NCI-H524 treated with DMSO at 0.1 percent for 48 hours (cell line): ENCODE data around the gene VPS26C.
"Not testable (repeated sequence)": the region's sequence is repeated elsewhere in the genome, so short reads cannot be mapped to it uniquely, and the experiment has no call there.

Experiments used
- DNase-seq: peaks from one replicate; lab custom pipeline; 2025; lab: John Stamatoyannopoulos, UW

VPS26C gene

DNA sequence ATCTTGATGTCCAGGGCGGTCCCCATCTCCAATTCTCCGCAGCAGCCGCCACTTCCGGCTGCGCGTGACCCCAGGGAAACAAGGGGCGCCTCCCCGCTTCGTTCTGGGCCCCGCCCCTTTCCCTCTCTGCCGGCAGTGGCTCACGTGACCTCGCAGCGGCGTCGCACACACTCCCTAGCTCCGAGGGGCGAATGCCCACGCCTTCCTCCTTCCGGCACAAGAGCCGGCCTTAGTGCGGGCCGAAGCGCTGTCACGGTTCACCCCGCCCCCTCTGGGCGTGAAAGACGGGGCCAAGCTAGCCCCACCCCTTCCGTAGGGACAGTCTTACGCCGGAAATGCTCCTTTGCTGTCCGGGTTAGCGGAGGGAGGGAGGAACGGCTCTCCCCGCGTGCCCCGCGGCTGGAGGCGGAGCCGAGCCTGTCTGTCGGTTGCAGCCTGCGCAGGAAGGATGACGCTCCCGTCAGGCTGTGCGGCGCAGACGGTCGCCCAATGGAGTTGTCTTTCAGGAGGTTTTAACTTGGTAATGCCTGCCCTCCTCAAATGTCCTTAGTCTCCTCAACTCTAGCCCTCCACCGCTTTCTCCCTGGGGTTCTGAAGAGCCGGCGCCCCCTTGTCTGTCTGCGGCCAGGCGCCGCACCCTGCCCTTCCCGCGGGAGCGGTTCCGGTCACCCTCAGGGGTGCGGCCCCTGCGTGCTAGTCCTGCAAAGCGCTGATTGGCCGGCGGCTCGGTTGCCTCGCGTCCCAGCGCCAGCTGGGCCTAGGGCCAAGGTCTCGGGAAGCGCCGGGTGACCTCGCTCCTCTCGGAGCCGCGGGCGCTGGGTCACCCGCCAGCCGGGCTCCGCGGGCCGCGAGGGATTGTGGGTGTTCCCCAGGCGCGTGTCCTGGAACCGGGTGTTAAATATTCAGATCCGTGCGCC, at the start of gene VPS26C:
Gene VPS26C (minus strand): TSS at position 66 of the 917 bp plus-strand sequence. CDS start 40 bp downstream, at position 26.
- DNase-seq = peak; percentile 99

DNA sequence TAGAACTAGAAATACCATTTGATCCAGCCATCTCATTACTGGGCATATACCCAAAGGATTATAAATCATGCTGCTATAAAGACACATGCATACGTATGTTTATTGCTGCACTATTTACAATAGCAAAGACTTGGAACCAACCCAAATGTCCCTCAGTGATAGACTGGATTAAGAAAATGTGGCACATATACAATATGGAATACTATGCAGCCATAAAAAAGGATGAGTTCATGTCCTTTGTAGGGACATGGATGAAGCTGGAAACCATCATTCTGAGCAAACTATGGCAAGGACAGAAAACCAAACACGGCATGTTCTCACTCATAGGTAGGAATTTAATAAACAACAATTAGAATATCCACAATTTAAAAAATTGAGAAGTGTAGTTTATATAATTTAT, 48.9 kb upstream of the VPS26C start:
- not testable (repeated sequence) for DNase-seq

DNA sequence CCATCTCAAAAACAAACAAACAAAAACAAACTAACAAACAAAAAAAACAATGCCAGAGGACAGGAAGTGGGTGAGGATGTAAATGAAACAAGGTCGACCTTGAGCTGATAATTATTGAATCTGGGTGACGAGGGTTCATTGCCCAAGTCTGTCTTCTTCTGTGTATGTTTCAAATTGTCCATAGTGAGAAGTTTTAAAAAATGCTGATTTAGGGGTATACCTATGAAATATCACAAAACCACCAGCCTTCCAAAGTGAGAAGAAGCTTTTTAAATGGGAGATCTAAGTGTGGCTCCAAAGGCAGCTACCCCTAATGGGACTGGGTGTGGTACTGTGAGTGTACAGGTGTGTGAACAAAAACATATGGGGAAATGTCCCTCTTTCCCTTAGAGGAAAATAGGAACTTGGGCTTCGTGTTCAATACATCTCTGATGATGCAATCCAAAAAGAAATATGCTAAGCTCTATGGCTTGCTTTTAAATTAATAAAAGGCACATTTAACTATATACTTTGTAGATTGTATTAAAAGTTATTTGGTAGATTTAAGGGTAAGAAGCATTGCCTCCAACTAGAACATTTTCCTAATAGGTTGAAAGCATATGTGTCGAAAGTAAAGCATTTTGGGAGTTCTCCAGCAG, 33.1 kb upstream of the VPS26C start:
- no peak for DNase-seq

DNA sequence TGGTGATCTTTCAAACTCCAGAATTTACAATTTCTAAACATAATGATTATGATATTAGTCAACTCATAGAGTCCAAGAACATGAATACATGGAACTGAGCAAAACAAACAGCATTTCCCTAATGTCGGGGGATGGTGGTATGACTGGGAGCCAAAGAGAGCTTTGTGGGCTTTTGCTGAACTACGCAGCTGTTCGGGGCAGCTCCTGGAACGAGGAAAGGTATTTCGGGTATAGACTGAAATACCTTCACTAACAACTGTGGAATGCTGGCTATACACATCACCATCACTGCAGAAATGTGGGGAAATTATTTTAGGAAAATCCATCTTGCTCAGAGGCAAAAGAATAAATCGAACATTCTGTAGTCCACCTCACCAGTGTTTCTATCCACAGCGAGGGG, 30.2 kb upstream of the VPS26C start:
- DNase-seq = no peak

DNA sequence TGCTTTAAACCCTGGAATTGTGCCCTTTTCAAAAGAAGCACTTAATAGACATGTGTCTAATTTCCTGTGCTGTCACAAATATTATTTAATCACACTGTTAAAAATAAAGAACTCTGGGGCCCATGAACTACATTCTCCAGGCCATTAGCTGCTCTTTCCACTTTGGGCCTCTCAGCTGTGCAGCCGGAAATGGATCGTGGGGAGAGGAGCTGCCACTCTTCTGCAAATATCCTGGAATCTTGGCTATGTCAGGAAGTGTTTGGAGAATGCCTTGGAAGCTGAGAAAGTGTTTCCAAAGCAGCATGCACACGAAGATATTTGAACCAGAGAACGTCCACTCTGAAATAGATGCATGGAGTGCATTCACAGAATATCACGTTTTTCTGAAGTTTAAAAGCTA, 27.5 kb upstream of the VPS26C start:
- no peak for DNase-seq

DNA sequence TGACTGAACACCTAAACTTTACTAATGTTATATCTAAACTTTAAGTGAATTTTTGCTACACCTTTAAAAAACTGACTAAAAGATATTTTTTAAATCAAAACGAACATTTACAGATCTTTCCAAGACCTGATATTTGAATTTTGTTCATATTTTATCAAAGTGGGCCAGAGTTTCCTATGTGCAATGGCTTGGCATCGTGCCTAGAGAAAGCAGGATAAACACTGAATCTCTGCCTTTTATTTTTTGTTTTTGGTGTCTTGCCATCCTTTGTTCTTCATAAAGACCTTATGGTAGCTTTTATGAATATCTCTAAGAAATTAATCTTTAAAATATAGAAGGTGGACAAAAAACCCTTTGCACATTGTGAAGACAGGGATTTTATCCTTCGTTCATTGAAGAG, 25.8 kb upstream of the VPS26C start:
- DNase-seq = no peak

DNA sequence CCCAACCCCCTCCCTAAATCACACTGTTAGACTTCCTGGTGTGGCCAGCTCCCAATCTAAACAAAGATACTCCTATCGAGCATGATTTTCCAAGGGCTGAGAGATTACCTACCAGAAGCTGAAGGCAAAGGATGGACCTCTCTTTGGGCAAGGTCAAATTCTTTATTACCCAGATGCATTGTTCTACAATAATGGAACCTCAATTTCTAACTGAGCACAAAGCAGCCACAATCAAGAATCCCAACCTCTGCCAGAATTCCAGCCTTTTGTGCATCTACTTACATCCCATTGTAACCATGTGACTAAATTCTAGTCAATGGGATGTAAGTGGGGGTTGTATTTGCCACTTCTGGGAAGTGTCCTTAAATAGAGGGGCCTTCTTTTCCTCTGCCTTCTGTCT, 24.9 kb upstream of the VPS26C start:
- no peak for DNase-seq

DNA sequence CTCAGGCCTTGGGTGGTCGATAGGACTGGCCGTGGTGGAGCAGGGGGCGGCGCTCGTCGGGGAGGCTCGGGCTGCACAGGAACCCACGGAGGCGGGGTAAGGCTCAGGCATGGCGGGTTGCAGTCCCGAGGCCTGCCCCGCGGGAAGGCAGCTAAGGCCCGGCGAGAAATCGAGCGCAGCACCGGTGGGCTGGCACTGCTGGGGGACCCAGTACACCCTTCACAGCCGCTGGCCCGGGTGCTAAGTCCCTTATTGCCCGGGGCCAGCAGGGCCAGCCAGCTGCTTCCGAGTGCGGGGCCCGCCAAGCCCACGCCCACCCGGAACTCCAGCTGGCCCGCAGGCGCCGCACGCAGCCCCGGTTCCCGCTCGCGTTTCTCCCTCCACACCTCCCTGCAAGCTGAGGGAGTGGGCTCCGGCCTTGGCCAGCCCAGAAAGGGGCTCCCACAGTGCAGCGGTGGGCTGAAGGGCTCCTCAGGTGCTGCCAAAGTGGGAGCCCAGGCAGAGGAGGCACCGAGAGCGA, 16.1 kb upstream of the VPS26C start:
- DNase-seq = not testable (repeated sequence)

DNA sequence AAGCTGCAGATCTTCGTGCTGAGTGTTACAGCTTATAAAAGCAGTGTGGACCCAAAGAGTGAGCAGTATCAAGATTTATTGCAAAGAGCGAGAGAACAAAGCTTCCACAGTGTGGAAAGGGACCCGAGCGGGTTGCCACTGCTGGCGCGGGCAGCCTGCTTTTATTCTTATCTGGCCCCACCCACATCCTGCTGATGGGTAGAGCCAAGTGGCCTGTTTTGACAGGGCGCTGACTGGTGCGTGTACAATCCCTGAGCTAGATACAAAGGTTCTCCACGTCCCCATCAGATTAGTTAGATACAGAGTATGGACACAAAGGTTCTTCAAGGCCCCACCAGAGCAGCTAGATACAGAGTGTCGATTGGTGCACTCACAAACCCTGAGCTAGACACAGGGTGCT, 15.5 kb upstream of the VPS26C start:
- not testable (repeated sequence) for DNase-seq

DNA sequence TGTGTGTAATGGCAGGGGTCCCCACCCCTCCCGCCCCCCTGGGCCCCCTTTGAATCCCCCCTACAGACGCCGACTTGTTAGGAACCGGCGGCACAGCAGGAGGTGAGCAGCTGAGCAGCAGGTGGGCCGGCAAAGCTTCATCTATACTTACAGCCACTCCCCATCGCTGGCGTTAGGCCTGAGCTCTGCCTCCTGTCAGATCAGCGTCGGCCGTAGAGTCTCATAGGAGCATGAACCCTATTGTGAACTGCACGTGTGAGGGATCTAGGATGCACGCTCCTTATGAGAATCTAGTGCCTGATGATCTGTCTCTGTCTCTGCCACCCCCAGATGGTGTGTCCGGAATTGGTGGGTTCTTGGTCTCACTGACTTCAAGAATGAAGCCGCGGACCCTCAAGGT, 14.9 kb upstream of the VPS26C start:
- DNase-seq = peak; percentile 21

DNA sequence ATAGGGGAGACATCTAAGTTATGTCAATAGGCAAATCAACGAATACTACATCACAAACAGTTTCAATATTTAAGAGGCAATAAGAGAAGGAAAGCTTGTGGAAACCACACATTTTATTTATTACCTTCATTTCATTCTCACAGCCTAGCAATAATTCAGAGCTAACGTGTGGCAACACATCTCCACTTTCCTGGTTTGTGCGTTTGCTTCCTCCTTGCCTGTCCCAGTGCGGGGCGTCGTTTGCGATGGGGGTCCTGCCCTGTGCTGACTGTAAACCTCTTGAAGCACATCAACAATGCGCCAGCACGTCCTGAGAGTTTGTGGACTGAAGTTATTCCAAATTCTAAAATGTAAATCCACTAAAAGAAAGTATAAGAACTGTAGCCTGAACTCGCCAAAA, 14.4 kb upstream of the VPS26C start:
- DNase-seq = no peak

DNA sequence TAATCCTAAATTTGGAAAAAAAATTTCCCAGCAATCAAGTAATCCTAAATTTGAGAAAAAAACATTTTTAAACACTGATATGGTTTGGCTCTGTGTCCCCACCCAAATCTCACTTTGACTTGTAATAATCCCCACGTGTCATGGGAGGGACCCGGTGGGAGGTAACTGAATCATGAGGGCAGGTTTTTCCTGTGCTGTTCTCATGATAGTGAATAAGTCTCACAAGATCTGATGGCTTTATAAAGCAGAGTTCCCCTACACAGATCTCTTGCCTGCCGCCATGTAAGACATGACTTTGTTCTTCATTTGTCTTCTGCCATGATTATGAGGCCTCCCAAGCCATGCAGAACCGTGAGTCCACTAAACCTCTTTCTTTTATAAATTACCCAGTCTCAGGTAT, 12.1 kb upstream of the VPS26C start:
- DNase-seq = not testable (repeated sequence)

DNA sequence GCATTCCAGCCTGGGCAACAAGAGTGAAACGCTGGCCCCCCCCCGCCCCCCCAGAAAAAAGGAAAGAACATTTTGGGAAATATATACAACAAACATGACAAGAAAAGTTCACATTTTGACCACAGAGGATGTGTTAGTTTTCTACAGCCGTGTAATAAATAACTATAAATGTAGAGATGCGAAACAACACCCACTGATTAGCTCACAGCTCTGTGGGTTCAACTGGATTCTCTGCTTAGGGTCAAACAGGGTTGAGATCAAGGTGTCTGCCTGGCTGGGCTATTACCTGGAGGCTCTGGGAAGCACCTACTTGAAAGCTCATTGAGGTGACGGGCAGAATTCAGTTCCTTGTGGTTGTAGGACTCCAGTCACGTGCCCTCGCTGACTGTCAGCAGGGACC, 11.1 kb upstream of the VPS26C start:
- DNase-seq = no peak

DNA sequence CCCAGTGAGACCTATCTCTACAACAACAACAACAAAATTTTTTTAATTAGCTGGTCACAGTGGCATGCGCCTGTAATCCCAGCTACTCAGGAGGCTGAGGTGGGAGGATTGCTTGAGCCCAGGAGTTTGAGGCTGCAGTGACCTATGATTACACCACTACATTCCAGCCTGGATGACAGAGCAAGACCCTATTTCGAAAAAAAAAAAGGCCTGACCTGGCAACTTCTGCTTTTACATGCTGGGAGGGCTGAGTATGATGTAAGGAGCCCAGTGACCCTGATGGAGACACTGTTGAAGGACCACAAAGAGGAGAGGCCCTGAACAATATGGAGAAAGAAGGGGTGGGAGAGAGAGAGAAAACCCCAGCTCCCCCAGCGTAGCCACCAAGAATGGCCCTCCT, 9.2 kb upstream of the VPS26C start:
- DNase-seq = no peak

DNA sequence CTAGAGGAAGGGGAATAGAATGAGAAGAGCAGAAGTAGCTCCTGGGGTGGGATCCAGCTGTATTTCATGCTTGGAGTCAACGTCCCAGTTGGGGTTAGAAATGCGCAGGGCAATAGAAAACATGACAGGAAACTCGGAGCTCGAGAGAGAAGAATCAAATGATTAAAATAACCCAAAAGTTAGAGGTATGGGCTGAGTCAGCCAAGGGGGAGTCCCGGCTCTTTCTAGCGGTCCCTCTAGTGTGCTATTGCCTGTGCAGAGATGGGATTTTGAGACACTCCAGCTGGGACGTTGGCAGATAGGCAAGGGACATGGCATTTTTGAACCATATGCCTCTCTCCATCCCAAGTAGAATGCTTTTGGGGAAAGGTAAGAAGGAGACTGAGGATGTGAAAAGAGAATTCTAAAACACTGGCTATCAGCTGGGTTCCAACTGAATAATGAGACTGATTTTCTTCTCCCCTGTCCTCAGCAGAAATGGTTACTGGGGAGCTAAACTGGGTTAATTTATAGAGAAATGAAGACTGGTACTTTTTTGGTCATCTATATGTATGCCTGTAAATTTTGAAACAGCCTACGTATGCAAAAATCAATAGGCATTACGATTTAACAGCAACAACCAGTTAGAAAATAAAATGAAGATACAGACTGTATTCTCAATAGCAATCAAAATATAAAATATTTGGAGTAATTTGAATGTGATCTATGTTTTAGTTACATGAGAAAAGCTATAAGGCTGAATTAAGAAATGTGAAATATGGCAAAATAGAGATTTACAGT, 7.0 kb upstream of the VPS26C start:
- DNase-seq = no peak

DNA sequence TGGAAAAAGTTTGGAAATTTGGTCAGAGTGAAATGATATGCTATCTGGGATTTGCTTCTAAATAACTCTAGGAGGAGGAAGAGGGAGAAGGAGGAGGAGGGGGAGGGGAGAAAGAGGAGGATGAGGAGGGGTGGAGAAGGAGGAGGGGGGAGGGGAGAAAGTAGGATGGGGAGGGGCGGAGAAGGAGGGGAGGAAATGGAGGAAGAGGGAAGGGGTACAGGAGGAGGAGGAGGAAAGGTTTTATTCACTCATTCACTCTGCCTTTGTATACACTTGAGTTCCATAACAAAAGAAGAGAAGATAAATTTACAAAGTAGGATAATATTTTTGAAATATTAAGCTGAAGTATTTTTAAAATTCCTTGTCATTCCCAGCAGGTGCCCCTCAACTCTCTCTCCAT, 6.3 kb upstream of the VPS26C start:
- DNase-seq = no peak

DNA sequence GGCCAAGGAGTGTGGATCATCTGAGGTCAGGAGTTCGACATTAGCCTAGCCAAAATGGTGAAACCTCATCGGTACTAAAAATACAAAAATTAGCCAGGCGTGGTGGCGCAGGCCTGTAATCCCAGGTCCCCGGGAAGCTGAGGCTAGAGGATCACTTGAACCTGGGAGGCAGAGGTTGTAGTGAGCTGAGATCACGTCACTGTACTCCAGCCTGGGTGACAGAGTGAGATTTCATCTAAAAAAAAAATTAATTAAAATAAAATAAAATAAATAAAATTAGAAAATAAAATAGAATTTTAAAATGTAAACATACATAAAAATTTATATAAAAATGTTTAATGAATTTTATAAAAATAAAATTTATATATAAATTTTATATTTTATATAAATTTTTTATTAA, 5.8 kb upstream of the VPS26C start:
- no peak for DNase-seq

DNA sequence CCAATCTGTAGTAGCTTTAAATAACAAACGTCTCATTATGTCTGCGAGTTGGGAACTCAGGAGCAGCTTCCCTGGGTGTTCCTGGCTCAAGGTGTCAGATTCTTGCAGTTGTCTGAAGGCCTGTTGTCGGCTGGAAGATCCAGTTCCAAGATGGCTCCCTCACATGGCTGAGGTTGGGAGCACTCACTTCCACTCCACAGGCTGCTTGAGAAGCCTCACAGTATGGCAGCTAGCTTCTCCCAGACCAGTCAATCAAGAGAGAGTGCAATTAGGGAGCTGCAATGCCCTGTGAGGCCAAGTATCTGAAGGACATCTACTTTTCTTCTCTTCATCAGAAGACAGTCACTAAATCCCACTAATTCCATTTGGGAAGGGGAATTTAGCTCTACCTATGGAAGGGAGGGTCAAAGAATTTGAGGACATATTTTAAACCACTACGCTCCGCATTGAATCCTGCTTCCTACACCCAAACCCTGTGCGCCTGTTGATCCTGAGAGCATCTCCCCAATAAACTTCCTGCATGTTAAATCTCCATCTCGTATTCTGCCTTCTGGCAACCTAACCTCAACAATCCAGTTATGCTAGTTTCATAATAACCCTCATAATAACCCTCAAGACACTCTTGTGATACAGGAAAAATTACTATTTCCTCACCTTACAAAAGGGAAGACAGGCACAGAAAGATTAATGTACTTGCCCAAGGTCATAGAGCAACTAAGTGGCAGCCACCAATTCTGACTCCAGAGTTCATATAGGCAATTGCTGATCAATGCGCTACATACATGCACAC, 3.6 kb upstream of the VPS26C start:
- no peak for DNase-seq

DNA sequence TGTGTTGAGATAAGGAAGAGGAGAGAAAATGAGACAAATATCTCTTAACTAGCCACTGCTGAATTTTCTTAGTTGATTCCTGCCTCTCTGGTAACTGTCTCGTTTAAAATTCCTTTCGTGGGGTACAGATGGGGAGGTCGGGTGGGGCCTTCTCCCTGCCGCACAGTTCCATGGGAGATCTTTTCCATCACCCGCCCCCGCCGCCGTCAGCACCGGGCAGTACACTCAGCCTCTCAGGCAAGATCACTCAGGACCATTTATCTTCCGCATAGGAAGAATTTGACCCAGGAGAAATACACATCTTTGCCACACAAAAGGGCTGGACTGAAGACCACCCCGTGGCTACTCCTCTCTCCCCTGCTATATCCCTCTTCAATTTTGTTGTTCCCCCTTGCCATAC, 2.3 kb upstream of the VPS26C start:
- no peak for DNase-seq

DNA sequence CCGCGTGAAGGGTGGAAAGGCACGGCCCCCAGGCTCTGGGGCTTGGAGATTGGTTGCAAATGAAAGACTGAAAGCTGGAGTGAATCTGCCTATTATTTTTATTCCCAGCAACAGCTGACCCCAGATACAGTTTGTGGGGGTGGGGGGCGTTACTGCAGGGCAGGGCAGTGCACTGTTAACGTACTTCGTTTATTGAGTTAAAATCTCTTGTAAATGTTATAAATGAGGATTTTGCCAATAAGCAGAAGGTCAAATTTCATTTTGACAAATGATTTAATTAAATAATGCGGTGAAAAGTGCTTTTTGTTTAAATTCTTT, 1.0 kb upstream of the VPS26C start:
- no peak for DNase-seq

DNA sequence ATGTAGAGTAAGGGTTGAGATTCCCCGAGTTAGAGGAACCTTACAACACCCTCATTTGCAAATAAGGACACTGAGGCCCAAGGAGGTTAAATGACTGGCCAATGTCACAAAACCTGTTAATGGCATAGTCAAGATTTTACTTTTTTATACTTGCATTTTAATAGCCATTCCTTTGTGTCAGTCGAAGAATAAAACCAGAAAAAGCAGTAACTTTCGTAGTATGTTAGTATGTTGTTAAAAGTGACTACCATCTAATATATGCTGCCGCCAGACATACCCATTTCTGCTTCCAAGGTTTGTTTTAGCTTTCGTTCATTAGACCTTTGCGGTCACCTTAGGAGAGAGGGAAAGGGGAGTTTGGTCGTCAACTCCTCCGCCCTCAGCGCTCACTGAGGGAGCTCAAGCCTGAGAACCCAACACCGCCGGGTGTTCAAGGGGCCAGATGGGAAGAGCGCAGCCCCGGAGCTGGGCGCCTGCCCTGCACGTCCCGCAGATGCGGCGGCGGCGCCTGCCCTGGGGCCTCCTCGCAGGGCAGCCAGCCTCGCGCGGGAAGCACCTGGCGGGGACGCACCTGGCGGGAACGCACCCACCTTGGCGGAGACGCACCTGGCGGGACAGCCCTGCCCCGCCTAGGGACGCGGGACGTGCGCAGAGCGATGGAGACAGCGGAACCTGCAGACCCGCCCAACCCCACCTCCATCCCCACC, 466 bp downstream of the VPS26C start:
- no peak for DNase-seq
